NCI-H2196 treated with DMSO at 0.1 percent for 48 hours (cell line): ENCODE measurements around the gene IFT43.

Experiments
- DNase-seq: peaks from one replicate; lab custom pipeline; 2025; ENCODE audit not compliant: unreplicated experiment; lab: John Stamatoyannopoulos, UW

Gene IFT43

GRCh38 chr14:75985618-75986438, at the start of gene IFT43:
Gene IFT43 (plus strand): TSS chr14:75985763. CDS start chr14:75985787, 24 bp downstream.
- peak; percentile 23 for DNase-seq

- DNase-seq = no peak
These were observed 46.4 kb upstream of the IFT43 start for GRCh38 chr14:75939200-75939599.

GRCh38 chr14:75941030-75941429, 44.5 kb upstream of the IFT43 start:
- no peak for DNase-seq

- no peak for DNase-seq
These were observed 40.8 kb upstream of the IFT43 start for GRCh38 chr14:75944607-75945241.

GRCh38 chr14:75946785-75947184, 38.8 kb upstream of the IFT43 start:
- no peak for DNase-seq

- no peak for DNase-seq
These were observed 33.1 kb upstream of the IFT43 start for GRCh38 chr14:75952489-75952888.

- no peak for DNase-seq
These were observed 26.5 kb upstream of the IFT43 start for GRCh38 chr14:75959031-75959430.

- no peak for DNase-seq
These were observed 25.3 kb upstream of the IFT43 start for GRCh38 chr14:75960231-75960630.

- DNase-seq = no peak
These were observed 23.9 kb upstream of the IFT43 start for GRCh38 chr14:75961662-75962061.

GRCh38 chr14:75967866-75968265, 17.7 kb upstream of the IFT43 start:
- DNase-seq = no peak

GRCh38 chr14:75968456-75968855, 17.1 kb upstream of the IFT43 start:
- no peak for DNase-seq

- DNase-seq = no peak
These were observed 16.4 kb upstream of the IFT43 start for GRCh38 chr14:75969126-75969525.

- DNase-seq = no peak
These were observed 15.7 kb upstream of the IFT43 start for GRCh38 chr14:75969891-75970290.

- DNase-seq = no peak
These were observed 14.6 kb upstream of the IFT43 start for GRCh38 chr14:75970989-75971388.

- no peak for DNase-seq
These were observed 14.1 kb upstream of the IFT43 start for GRCh38 chr14:75971509-75971908.

GRCh38 chr14:75972801-75973421, 12.7 kb upstream of the IFT43 start:
- DNase-seq = no peak

- no peak for DNase-seq
These were observed 8.6 kb upstream of the IFT43 start for GRCh38 chr14:75976826-75977581.

- no peak for DNase-seq
These were observed 8.0 kb upstream of the IFT43 start for GRCh38 chr14:75977582-75977943.

- no peak for DNase-seq
These were observed 7.3 kb upstream of the IFT43 start for GRCh38 chr14:75978249-75978731.

GRCh38 chr14:75979071-75979571, 6.4 kb upstream of the IFT43 start:
- no peak for DNase-seq
